RWPE2 (cell line): ENCODE results near the gene FAM20C.

Experiments
- ATAC-seq: fragments of 200-7000 bp; cut with Tn5 transposase; 3 replicates; pipeline ENCODE4 v1.9.1; 2021; ENCODE audit warnings: low read depth
- DNase-seq: peaks from one replicate; pipeline ENCODE4 v3.0.0-alpha.2; 2020; ENCODE audit warnings: low spot score
- H3K27ac ChIP-seq: fragments of 450-650 bp; 2 replicates; pipeline ENCODE4 v1.5.1; 2017; ENCODE audit warnings: mild to moderate bottlenecking; ENCODE audit not compliant: poor library complexity, severe bottlenecking
- H3K27me3 ChIP-seq: fragments of 250-450 bp; sonication (Bioruptor Pico); 2 replicates; pipeline ENCODE4 v1.5.1; 2021; ENCODE audit warnings: mild to moderate bottlenecking, moderate library complexity; ENCODE audit not compliant: insufficient read depth, poor library complexity, severe bottlenecking
- H3K36me3 ChIP-seq: fragments of 250-450 bp; sonication (Bioruptor Pico); 2 replicates; pipeline ENCODE4 v1.5.1; 2020; ENCODE audit warnings: low read depth, mild to moderate bottlenecking, moderate library complexity
- H3K4me1 ChIP-seq: fragments of 250-450 bp; sonication (Bioruptor Pico); 2 replicates; pipeline ENCODE4 v1.5.1; 2021; ENCODE audit warnings: mild to moderate bottlenecking, moderate library complexity; ENCODE audit not compliant: insufficient read depth, poor library complexity, severe bottlenecking
- H3K4me3 ChIP-seq: fragments of 250-450 bp; sonication (Bioruptor Pico); 2 replicates; pipeline ENCODE4 v1.5.1; 2021; ENCODE audit warnings: mild to moderate bottlenecking, moderate library complexity; ENCODE audit not compliant: severe bottlenecking
- H3K9me3 ChIP-seq: fragments of 250-450 bp; sonication (Bioruptor Pico); 2 replicates; pipeline ENCODE4 v1.5.1; 2021; ENCODE audit warnings: mild to moderate bottlenecking, moderate library complexity; ENCODE audit not compliant: severe bottlenecking
- CTCF ChIP-seq: fragments of 450-650 bp; IDR thresholded peaks from one replicate; pipeline ENCODE4 v1.5.1; 2017; ENCODE audit warnings: mild to moderate bottlenecking, moderate library complexity; ENCODE audit not compliant: poor library complexity, severe bottlenecking

FAM20C gene

GRCh38 chr7:258476-259190, 66.3 kb downstream of the FAM20C start:
- H3K4me3 ChIP-seq: no peak overlapping the region
- H3K27me3 ChIP-seq: no peaks in the 10 kb centered on the region
- no peak overlapping the region for H3K27ac ChIP-seq
- TF ChIP-seq CTCF: no peak
- DNase-seq: peak; percentile 62
- H3K36me3 ChIP-seq: peaks cover 25% of the 10 kb centered on the region
- peaks cover 13% of the 10 kb centered on the region for H3K9me3 ChIP-seq
- H3K4me1 ChIP-seq: no peaks in the 10 kb centered on the region
- no peak for ATAC-seq

DNA sequence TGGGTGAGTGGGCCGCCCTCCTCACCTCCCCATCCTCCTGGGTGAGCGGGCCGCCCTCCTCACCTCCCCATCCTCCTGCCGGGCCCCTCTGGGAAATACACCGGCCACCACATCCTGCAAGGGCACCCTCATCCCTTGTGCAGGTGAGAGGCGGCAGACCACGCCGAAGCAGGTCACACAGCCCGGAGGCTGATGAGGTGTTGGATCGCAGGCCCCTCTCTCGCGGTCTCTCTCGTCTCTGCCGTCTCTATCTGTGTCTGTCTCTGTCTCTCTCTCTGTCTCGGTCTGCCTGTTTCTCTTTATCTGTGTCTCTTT, 66.8 kb downstream of the FAM20C start:
- ATAC-seq (no peak), DNase-seq (peak; percentile 50)
- Histone ChIP-seq H3K9me3 (peaks cover 13% of the 10 kb centered on the region), H3K4me3 (no peak overlapping the region), H3K27me3 (no peaks in the 10 kb centered on the region), H3K4me1 (peaks cover under 1% of the 10 kb centered on the region), H3K36me3 (peaks cover 25% of the 10 kb centered on the region), H3K27ac (no peak overlapping the region)
- no peak for TF ChIP-seq CTCF

- no peak overlapping the region for H3K27ac ChIP-seq
- H3K36me3 ChIP-seq: peaks cover 25% of the 10 kb centered on the region
- no peak for ATAC-seq
- peaks cover 13% of the 10 kb centered on the region for H3K9me3 ChIP-seq
- no peaks in the 10 kb centered on the region for H3K27me3 ChIP-seq
- DNase-seq: peak; percentile 47
- TF ChIP-seq CTCF: no peak
- H3K4me1 ChIP-seq: peaks cover 6% of the 10 kb centered on the region
- H3K4me3 ChIP-seq: no peak overlapping the region
Measured at GRCh38 chr7:259751-260405, 67.5 kb downstream of the FAM20C start.

DNA sequence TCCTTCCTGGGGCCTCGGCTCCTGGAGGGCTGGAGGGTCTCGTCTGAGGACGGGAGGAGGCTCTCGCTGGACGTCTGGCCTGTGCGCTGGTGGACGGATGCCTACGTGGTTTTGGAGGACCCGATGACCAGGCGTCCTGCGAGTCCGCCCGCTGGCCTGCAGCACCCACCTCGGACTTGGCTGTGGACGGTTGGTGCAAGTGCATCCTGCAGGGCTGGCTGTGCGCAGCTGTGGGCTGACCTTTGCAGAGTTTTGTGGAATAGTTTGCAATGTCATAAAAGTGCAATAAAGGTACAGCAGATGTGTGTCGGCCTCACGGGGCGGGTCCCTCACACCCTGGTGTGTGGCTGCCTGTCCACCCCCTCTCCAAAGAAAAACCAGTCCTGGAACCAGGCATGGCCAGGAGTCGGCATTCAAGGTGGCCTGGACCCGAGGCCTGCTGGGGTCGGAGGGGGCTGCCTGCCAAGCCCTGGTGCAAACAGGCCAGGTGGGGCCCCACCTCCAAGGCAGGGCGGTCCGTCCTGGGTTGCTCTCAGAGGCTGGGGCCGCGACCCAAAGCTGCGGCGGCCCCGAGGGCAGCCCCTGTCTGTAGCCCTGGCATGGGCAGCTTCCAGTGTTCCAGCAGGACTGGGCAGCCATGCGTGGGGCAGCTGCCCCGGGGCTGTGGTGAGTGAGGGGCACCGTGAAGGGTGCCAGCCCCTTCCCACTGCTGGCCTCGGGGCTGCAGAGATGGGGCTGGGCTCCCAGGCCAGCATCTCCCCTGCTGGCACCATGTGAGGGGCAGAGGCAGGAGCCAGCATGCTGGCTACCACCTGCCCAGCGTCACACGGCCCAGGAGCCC, 68.3 kb downstream of the FAM20C start:
- DNase-seq (peak; percentile 51), ATAC-seq (no peak)
- H3K27ac ChIP-seq: no peak overlapping the region
- no peak for TF ChIP-seq CTCF
- H3K9me3 ChIP-seq: peaks cover 13% of the 10 kb centered on the region
- H3K27me3 ChIP-seq: no peaks in the 10 kb centered on the region
- peaks cover 25% of the 10 kb centered on the region for H3K36me3 ChIP-seq
- H3K4me3 ChIP-seq: no peak overlapping the region
- H3K4me1 ChIP-seq: peaks cover 6% of the 10 kb centered on the region
